Lower lobe of right lung (tissue), 2 donors: Measurements from ENCODE around the gene GCAT. TPM values are rescaled to one million over a fixed set of nuclear protein-coding genes. Genes with fewer than 3 reads are reported as not detected.

Experiments used
- ATAC-seq, 2 donors: fragments of 200-7000 bp; cut with Tn5 transposase; one replicate each; pipeline ENCODE4 v1.9.1; 2020 to 2022; ENCODE audit warnings: mild to moderate bottlenecking in 2 of 2, moderate library complexity in 2 of 2
- DNase-seq: peaks from one replicate; pipeline ENCODE4 v3.0.0-alpha.2; 2020
- H3K27ac ChIP-seq: fragments of 200-600 bp; one replicate; pipeline ENCODE4 v1.8.0; 2022
- H3K27me3 ChIP-seq: fragments of 200-600 bp; one replicate; pipeline ENCODE4 v1.8.0; 2022; ENCODE audit warnings: low read depth
- H3K36me3 ChIP-seq: fragments of 200-600 bp; one replicate; pipeline ENCODE4 v1.8.0; 2022; ENCODE audit warnings: mild to moderate bottlenecking
- H3K4me1 ChIP-seq: fragments of 200-600 bp; one replicate; pipeline ENCODE4 v1.8.0; 2022
- H3K4me3 ChIP-seq: fragments of 200-600 bp; one replicate; pipeline ENCODE4 v1.8.0; 2022; ENCODE audit warnings: mild to moderate bottlenecking
- H3K9me3 ChIP-seq: fragments of 200-600 bp; one replicate; pipeline ENCODE4 v1.8.0; 2022
- intact Hi-C: fragments of 100-400 bp; cut with DNase I; formaldehyde crosslinking; loops from one replicate; pipeline ENCODE4 v1.11.0; 2022
- total RNA-seq: library from RNA; stranded (reverse); fragmentation: NEBNext Ultra II Directional; extraction: Animal tissue kit (Norgen Biotek cat#: 25700); gene quantifications from one replicate; pipeline ENCODE4 v1.2.1, GENCODE V29; 2021
- TF ChIP-seq, protein P1 (sequence below): fragments of 200-600 bp; IDR thresholded peaks from one replicate; pipeline ENCODE4 v1.8.0; 2022; ENCODE audit warnings: antibody characterized with exemption, mild to moderate bottlenecking
- donor health status: DM: no; HTN: yes; CAD: no; lungs with severe emphysema.

The GCAT gene
- total RNA-seq, 1 donor from 2014 or later: 7.1 TPM

GRCh38 chr22:37763012-37763411 lies 44.7 kb upstream of the GCAT start:
- Histone ChIP-seq H3K27me3 (no peaks in the 10 kb centered on the region), H3K4me3 (no peak overlapping the region), H3K27ac (no peak overlapping the region), H3K36me3 (peaks cover 88% of the 10 kb centered on the region), H3K4me1 (no peaks in the 10 kb centered on the region), H3K9me3 (no peaks in the 10 kb centered on the region)
- intact Hi-C loops: no loop called here
- TF ChIP-seq, protein P1, sequence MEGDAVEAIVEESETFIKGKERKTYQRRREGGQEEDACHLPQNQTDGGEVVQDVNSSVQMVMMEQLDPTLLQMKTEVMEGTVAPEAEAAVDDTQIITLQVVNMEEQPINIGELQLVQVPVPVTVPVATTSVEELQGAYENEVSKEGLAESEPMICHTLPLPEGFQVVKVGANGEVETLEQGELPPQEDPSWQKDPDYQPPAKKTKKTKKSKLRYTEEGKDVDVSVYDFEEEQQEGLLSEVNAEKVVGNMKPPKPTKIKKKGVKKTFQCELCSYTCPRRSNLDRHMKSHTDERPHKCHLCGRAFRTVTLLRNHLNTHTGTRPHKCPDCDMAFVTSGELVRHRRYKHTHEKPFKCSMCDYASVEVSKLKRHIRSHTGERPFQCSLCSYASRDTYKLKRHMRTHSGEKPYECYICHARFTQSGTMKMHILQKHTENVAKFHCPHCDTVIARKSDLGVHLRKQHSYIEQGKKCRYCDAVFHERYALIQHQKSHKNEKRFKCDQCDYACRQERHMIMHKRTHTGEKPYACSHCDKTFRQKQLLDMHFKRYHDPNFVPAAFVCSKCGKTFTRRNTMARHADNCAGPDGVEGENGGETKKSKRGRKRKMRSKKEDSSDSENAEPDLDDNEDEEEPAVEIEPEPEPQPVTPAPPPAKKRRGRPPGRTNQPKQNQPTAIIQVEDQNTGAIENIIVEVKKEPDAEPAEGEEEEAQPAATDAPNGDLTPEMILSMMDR: no peak
- DNase-seq (no peak), ATAC-seq (no peak)

- intact Hi-C loops: no loop called here
- no peaks in the 10 kb centered on the region for H3K4me1 ChIP-seq
- H3K4me3 ChIP-seq: no peak overlapping the region
- no peaks in the 10 kb centered on the region for H3K27me3 ChIP-seq
- H3K9me3 ChIP-seq: no peaks in the 10 kb centered on the region
- no peak overlapping the region for H3K27ac ChIP-seq
- TF ChIP-seq, protein P1: no peak
- DNase-seq (no peak), ATAC-seq (no peak)
- H3K36me3 ChIP-seq: peaks cover 88% of the 10 kb centered on the region
Measured at GRCh38 chr22:37763652-37764051, 44.1 kb upstream of the GCAT start.

DNA sequence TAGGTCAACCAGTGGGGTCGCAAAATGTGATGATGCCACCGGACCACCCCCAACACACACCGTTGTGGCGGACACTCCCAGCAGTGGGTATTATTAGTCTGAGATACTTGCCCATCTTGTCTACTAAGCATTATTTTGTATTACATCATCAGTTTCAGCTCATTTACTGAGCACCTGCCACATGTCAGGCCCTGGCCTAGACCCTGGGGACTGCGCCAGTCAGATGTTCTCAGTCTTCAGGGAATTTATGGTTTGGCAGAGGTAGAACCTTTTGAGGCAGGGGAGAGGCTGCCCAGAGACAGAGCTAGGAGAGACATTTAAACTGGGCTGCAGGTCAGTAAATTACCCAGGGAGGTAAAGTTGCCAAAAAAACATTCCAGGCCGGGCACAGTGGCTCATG lies 43.1 kb upstream of the GCAT start:
- no peaks in the 10 kb centered on the region for H3K27me3 ChIP-seq
- H3K27ac ChIP-seq: no peak overlapping the region
- no peaks in the 10 kb centered on the region for H3K9me3 ChIP-seq
- no peak for DNase-seq
- ATAC-seq: no peak
- intact Hi-C loops: no loop called here
- TF ChIP-seq, protein P1: no peak
- H3K4me3 ChIP-seq: no peak overlapping the region
- H3K4me1 ChIP-seq: no peaks in the 10 kb centered on the region
- peaks cover 88% of the 10 kb centered on the region for H3K36me3 ChIP-seq

DNA sequence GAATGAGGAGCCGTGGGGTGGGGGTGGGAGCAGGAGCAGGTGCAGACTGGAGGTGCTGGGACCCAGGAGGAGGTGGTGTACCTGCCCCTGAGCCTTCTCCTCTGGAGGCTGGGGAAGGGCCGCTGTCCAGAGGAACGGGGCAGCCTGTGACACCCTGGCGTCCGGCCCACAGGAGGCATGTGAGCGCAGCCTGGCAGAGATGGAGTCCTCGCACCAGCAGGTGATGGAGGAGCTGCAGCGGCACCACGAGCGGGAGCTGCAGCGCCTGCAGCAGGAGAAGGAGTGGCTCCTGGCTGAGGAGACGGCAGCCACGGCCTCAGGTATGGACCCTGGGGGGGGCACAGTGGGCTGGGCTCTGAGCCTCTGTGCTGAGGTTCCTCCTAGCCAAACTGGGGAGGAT lies 42.2 kb upstream of the GCAT start:
- TF ChIP-seq, protein P1: no peak
- H3K36me3 ChIP-seq: peaks cover 88% of the 10 kb centered on the region
- no peaks in the 10 kb centered on the region for H3K4me1 ChIP-seq
- no peak overlapping the region for H3K4me3 ChIP-seq
- no peaks in the 10 kb centered on the region for H3K27me3 ChIP-seq
- no peak for DNase-seq
- H3K9me3 ChIP-seq: no peaks in the 10 kb centered on the region
- intact Hi-C loops: no loop called here
- no peak overlapping the region for H3K27ac ChIP-seq
- no peak for ATAC-seq

- ATAC-seq (no peak), DNase-seq (no peak)
- H3K4me1 ChIP-seq: no peaks in the 10 kb centered on the region
- TF ChIP-seq, protein P1: no peak
- no peak overlapping the region for H3K27ac ChIP-seq
- H3K27me3 ChIP-seq: no peaks in the 10 kb centered on the region
- no peak overlapping the region for H3K4me3 ChIP-seq
- H3K36me3 ChIP-seq: peaks cover 88% of the 10 kb centered on the region
- intact Hi-C loops: no loop called here
- no peaks in the 10 kb centered on the region for H3K9me3 ChIP-seq
Measured at GRCh38 chr22:37765953-37766576, 41.7 kb upstream of the GCAT start.
